HS-27A (cell line): ENCODE data around the gene WDR4.
"Not testable (repeated sequence)": the region's sequence is repeated elsewhere in the genome, so short reads cannot be mapped to it uniquely, and the experiment has no call there.

Source experiments
- DNase-seq: peaks from one replicate; pipeline ENCODE4 v3.0.0-alpha.2; 2012; ENCODE audit warnings: low read depth, missing footprints

WDR4 gene

DNA sequence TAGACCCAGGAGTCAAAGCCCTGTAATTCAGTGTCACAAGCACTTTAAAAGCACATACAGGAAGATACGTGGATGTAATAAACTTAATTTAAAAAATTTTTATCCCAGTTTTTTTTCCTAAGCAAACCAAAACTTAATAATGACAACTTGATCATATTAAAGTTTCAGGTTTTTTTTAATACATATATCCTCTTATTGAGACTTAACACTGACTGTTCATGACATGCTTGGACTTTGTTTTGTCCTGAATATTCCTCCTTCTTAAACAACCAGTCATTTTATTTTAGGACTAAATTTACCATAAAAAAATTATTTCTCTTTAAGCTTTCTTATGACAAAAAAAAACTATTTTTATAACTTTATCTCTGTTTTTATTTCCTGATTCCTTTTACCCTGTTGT, 64.1 kb downstream of the WDR4 start:
- DNase-seq, result no peak

DNA sequence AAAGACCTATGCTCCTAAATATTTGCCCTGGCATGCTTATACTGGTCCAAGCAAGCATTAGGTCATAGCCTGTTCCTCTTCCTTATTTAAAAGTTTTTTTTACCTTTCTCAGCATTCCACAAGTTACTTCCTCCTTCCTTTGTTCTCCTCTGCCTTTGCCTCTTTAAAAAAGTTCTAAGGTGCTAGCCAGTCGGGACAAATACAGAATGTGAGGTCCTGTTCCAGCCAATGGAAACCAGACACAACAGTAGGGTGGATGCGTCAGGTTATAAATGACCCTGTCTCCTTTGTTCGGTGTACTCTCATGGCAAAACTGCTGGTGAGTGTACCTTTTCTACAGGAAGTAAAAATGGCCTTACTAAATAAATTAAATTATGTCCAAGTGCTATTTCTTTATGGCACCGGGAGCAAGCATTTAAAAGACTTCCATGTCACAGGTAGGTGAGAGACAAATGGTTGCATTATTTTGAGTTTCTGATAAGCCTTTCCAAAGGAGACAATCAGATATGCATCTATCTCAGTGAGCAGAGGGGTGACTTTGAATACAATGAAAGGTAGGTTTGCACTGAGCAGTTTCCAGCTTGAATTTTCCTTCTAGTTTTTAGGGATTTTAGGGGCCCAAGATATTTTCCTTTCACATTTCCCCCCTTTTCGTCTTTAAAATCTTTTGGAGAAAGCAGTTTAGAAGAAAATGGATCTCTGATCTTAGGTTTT, 66.7 kb downstream of the WDR4 start:
- DNase-seq, result not testable (repeated sequence)

- no peak for DNase-seq
Measured at GRCh38 chr21:42811960-42812359, 67.4 kb downstream of the WDR4 start.

DNA sequence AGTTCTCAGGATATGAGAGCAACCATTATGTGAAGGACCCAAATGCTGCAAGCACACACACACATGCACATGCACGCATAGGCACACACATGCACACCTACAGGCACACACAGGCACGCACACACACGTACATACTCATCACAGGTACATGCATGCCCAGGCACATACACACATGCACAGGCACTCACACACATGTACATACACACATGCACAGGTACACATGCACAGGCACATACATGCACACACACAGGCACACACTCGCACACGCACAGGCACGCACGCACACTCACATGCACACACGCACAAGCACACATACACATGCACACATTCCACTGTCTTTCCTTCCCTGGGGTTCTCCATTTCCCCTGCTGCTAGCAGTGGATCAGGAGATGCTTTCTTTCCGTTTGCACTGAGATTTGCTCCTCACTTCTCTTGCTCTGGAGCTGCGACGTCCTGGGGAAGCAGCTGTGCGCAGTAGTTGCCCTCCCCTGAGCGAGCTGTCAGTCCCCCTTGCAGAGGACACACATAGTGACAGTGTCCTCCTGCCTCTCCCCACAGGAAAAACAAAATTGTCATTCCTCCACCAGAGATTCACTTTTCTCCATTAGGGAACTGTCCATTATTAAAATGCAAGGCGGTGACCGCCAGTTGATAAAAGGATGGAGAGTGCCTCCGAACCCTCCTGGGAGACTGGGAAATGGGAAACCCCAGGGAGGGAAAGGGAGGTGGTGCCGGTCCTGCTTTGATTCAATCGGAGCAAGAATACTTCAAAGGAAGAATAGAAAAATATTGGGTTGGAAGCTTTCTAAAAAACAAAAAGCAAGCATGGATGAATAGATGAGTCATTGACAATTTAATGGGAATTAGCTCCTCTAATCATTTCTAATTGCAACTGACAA, 69.5 kb downstream of the WDR4 start:
- no peak for DNase-seq

DNA sequence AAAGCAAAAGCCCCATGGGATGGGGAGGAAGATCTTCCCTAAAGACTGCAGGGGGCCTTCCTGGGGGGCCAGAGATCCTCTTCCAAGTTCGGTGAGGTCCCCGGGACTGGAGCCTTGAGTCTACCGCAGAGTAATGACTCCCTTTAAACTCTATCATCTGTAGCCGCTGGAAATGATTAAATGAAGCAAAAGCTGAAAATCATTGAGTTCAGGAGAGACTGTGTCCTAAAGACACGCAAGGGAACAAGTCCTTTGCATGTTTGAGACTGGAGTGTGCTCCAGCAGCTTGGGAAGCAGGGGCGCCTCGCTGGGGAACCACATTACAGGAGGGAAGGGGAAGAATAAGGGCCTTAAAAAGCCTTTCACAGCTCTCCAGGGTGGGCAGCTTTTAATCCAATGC, 70.2 kb downstream of the WDR4 start:
- DNase-seq, result no peak

- DNase-seq, result no peak
Measured at GRCh38 chr21:42807938-42808613, 71.3 kb downstream of the WDR4 start.

GRCh38 chr21:42807293-42807895, 71.9 kb downstream of the WDR4 start:
- DNase-seq, result not testable (repeated sequence)

DNA sequence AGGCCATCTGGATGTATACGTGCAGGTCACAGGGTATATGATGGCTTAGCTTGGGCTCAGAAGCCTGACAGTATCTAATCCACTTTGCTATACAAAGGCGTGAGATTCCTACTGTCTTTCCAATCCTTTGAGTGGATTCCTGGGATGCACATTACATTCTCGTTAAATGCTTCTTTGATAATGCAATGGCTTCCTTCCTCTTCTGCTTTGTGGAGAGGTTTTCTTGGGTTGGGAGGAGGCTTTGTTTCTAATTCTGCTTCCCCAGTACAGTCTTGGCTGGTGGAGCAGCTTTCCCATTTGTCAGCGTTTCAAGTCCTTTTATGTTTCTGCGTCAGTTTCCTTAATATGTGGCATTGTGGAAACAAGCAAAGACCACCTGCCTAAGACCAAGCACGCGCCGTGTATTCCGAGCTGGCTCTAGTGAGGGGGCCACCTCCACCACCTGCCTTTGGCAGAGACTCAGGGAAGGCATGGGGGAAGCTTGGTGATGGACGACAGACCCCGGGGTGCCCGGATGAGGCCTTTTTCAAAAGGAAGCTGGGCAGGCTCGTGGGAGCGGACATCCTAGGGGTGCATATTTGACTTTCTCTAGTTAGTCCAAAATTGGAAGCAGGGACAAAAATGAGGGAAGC, 72.7 kb downstream of the WDR4 start:
- no peak for DNase-seq

DNA sequence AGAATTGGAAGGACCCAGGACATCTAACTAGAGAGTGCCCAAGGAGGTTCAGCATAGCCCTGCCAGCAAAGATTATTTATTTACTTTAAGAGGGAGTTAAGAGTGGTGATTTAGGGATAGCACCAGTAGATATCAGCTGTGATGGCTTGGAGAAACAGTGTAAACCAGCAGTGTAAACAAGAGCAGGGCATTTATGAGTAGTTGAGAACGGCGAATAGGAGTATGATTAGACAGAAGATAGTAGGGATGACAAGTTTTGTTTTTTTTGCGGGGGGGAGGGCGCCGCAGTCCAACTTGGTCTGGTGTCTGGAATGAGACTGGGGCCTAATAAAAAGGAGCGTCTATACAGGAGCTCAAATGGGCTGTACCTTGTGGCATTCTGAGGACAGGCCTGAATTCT, 77.7 kb downstream of the WDR4 start:
- not testable (repeated sequence) for DNase-seq

- DNase-seq, result no peak
Measured at GRCh38 chr21:42799948-42800347, 79.4 kb downstream of the WDR4 start.

GRCh38 chr21:42799516-42799915, 79.8 kb downstream of the WDR4 start:
- DNase-seq, result no peak
